ENCODE results near the gene ZNF600. TPM values are rescaled to one million over a fixed set of nuclear protein-coding genes. Genes with fewer than 3 reads are reported as not detected.

The ZNF600 gene
- total and polyA plus RNA-seq, 2 of the 8 experiments (the other 6 are each of a cell fraction or from before 2014, with no cell fraction given), result 2.1 to 8.0 TPM

GRCh38 chr19:52722062-52723003, 64.3 kb downstream of the ZNF600 start:
- no peak overlapping the region for H3K4me3 ChIP-seq (ENCODE audit: extremely low read depth in 1 of 4, insufficient read depth in 2 of 4, low read depth in 3 of 4, low read length in 4 of 4)
- POLR2A ChIA-PET (ENCODE audit: partially characterized antibody), result interaction anchor here (1.0 kb wide), 1 partner anchor 13 kb away, joined by 3 read pairs; no protein-coding TSS in a partner anchor
- no peaks in the 10 kb centered on the region for H3K23me2 ChIP-seq (ENCODE audit: low read depth, low read length)
- TF ChIP-seq MAX (IDR thresholded peaks at IDR 0.05) (no peak), GABPA (IDR thresholded peaks at IDR 0.05; ENCODE audit: borderline replicate concordance, insufficient read depth, low read length) (no peak), ASH2L (IDR thresholded peaks at IDR 0.05; ENCODE audit: low read length) (no peak)
- H4K20me1 ChIP-seq (replicated peaks in 1 of 2; ENCODE audit: control insufficient read depth in 1 of 2, insufficient read depth in 2 of 2, low read length in 2 of 2), result peaks cover 0 to 1% of the 10 kb centered on the region in 2 experiments
- no peak overlapping the region for H3K4ac ChIP-seq (replicated peaks; ENCODE audit: insufficient read length, low read depth, low read length)
- no peak overlapping the region for H3K18ac ChIP-seq (ENCODE audit: extremely low read depth, low read length)
- no peak for FAIRE-seq
- no peak overlapping the region for H3K27ac ChIP-seq (ENCODE audit: low read depth, low read length)
- no peak overlapping the region for H3K4me2 ChIP-seq (ENCODE audit: insufficient read depth in 1 of 2, low read depth in 2 of 2, low read length in 2 of 2)
- CTCF ChIA-PET (ENCODE audit: partially characterized antibody), result interaction anchor here (0.9 kb wide), 1 partner anchor 9 kb away, joined by 3 read pairs; no protein-coding TSS in a partner anchor
- H2AK5ac ChIP-seq (ENCODE audit: low read depth, low read length), result no peak overlapping the region
- H3K27me3 ChIP-seq (replicated peaks in 1 of 4; ENCODE audit: control insufficient read depth in 3 of 4, extremely low read depth in 1 of 4, insufficient read depth in 3 of 4, low read length in 3 of 4), result peaks cover 2 to 7% (median 4%) of the 10 kb centered on the region in 4 experiments; a peak in 5 of 7 replicates
- H3K36me3 ChIP-seq (ENCODE audit: control insufficient read depth in 2 of 4, insufficient read depth in 4 of 4, low read length in 3 of 4), result peaks cover 0 to 19% (median 6%) of the 10 kb centered on the region in 4 experiments; a peak in 4 of 8 replicates
- H2BK20ac ChIP-seq (ENCODE audit: low read length), result no peak overlapping the region
- H3K79me2 ChIP-seq (ENCODE audit: control insufficient read depth in 1 of 2, insufficient read depth in 2 of 2, low read length in 2 of 2), result no peaks in the 10 kb centered on the region
- H4K91ac ChIP-seq (replicated peaks; ENCODE audit: insufficient read length, low read length), result no peak overlapping the region
- H3K23ac ChIP-seq (ENCODE audit: insufficient read length), result no peak overlapping the region
- no peak overlapping the region for H3K9ac ChIP-seq (replicated peaks in 1 of 4; ENCODE audit: extremely low read depth in 1 of 4, low read depth in 3 of 4, low read length in 3 of 4)
- no peak overlapping the region for H3K56ac ChIP-seq (replicated peaks; ENCODE audit: insufficient read length, low read depth, low read length)
- no peak overlapping the region for H2BK15ac ChIP-seq (ENCODE audit: low read length)
- 95% methylated on average over 6 of the region's 7 CpGs; no CpG with 5 or more reads in 1 of the 2 experiments for WGBS, 2 experiments (ENCODE audit: extremely low coverage in 1 of 2, insufficient coverage in 1 of 2, insufficient read length in 1 of 2, insufficient replicate concordance in 2 of 2, low coverage in 1 of 2, low lambda C conversion rate in 2 of 2, missing lambda C conversion rate in 1 of 2)
- no peak for DNase-seq (ENCODE audit: low read depth in 1 of 2, low spot score in 2 of 2)
- no peak overlapping the region for H2BK5ac ChIP-seq (ENCODE audit: low read depth, low read length)
- H3K9me3 ChIP-seq (ENCODE audit: insufficient read depth in 2 of 2, low read depth in 1 of 2, low read length in 1 of 2), result peaks cover 11 to 18% of the 10 kb centered on the region in 2 experiments; a peak in 2 of 4 replicates
- H2AFZ ChIP-seq (ENCODE audit: low read length), result no peak overlapping the region
- peaks cover 0 to under 1% (median 0%) of the 10 kb centered on the region in 4 experiments; a peak in 3 of 7 replicates for H3K4me1 ChIP-seq (replicated peaks in 1 of 4; ENCODE audit: control insufficient read depth in 3 of 4, insufficient read depth in 4 of 4, low read length in 3 of 4)
- H4K5ac ChIP-seq (ENCODE audit: insufficient read length, low read depth, low read length), result no peak overlapping the region
- no peak overlapping the region for H3K14ac ChIP-seq (ENCODE audit: insufficient read length)
- H2BK12ac ChIP-seq (ENCODE audit: low read depth, low read length), result no peak overlapping the region
- H3K79me1 ChIP-seq (ENCODE audit: low read depth, low read length), result no peaks in the 10 kb centered on the region
- H2BK120ac ChIP-seq (replicated peaks; ENCODE audit: low read depth, low read length), result no peak overlapping the region
- no peak overlapping the region for H4K8ac ChIP-seq (ENCODE audit: extremely low read depth, insufficient read depth, low read length)

Data from H1 (cell line).